ENCODE results near the gene ADGRD1. TPM values are rescaled to one million over a fixed set of nuclear protein-coding genes. Genes with fewer than 3 reads are reported as not detected.

The ADGRD1 gene
- total RNA-seq, 1 donor from 2014 or later, result 108 TPM

GRCh38 chr12:131137009-131137835 is 183.5 kb downstream of the ADGRD1 start:
- Histone ChIP-seq H3K9me3 (no peaks in the 10 kb centered on the region), H3K36me3 (peaks cover 31% of the 10 kb centered on the region), H3K27ac (no peak overlapping the region), H3K27me3 (ENCODE audit: low read depth) (no peaks in the 10 kb centered on the region), H3K4me3 (no peak overlapping the region), H3K4me1 (peaks cover 4% of the 10 kb centered on the region)
- TF ChIP-seq, protein P1, sequence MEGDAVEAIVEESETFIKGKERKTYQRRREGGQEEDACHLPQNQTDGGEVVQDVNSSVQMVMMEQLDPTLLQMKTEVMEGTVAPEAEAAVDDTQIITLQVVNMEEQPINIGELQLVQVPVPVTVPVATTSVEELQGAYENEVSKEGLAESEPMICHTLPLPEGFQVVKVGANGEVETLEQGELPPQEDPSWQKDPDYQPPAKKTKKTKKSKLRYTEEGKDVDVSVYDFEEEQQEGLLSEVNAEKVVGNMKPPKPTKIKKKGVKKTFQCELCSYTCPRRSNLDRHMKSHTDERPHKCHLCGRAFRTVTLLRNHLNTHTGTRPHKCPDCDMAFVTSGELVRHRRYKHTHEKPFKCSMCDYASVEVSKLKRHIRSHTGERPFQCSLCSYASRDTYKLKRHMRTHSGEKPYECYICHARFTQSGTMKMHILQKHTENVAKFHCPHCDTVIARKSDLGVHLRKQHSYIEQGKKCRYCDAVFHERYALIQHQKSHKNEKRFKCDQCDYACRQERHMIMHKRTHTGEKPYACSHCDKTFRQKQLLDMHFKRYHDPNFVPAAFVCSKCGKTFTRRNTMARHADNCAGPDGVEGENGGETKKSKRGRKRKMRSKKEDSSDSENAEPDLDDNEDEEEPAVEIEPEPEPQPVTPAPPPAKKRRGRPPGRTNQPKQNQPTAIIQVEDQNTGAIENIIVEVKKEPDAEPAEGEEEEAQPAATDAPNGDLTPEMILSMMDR (IDR thresholded peaks at IDR 0.05), result no peak
- DNase-seq (no peak), ATAC-seq (no peak)
- intact Hi-C loops (cut with DNase I), result no loop called here

DNA sequence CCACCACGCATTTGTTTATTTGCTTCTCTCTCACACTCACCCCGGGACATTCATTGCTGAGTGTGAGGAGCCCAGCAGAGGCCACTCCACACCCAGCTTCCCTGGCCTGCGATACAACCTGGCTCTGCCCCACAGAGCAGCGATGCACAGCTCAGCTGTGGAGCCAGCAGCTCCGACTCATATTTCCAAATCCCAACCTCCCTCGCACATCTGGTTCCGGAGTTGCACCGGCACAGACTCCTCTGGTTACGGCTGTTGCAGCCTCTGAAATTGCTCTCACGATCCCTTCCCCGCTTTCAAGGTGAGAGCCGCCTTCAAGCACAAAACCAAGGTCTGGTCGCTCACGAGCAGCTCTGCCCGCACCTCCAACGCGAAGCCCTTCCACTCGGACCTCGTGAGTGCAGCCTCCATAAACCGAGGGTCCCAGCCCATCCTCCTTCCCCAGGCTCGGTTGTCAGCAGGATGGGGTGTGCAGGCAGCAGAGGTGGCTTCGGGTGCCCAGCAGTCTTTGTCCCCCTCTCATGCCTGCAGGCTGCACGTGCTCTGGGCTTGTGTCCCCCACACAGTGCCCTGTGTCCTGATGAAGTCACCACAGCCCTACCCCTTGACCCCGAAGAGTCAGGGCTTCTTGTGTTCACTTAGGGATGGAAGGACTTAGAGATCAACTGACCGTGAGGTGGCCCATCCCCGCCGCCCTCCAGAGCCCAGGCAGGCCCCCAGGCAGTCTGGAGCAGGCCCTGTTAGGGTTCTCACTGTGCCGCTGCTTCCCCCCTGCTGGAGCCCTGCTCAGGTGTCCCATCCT is 184.3 kb downstream of the ADGRD1 start:
- H3K27ac ChIP-seq, result no peak overlapping the region
- H3K4me1 ChIP-seq, result no peaks in the 10 kb centered on the region
- H3K4me3 ChIP-seq, result no peak overlapping the region
- ATAC-seq, result no peak
- H3K36me3 ChIP-seq, result peaks cover 30% of the 10 kb centered on the region
- no peaks in the 10 kb centered on the region for H3K27me3 ChIP-seq (ENCODE audit: low read depth)
- H3K9me3 ChIP-seq, result no peaks in the 10 kb centered on the region
- TF ChIP-seq, protein P1 (IDR thresholded peaks at IDR 0.05), result no peak
- intact Hi-C loops (cut with DNase I), result no loop called here
- no peak for DNase-seq

DNA sequence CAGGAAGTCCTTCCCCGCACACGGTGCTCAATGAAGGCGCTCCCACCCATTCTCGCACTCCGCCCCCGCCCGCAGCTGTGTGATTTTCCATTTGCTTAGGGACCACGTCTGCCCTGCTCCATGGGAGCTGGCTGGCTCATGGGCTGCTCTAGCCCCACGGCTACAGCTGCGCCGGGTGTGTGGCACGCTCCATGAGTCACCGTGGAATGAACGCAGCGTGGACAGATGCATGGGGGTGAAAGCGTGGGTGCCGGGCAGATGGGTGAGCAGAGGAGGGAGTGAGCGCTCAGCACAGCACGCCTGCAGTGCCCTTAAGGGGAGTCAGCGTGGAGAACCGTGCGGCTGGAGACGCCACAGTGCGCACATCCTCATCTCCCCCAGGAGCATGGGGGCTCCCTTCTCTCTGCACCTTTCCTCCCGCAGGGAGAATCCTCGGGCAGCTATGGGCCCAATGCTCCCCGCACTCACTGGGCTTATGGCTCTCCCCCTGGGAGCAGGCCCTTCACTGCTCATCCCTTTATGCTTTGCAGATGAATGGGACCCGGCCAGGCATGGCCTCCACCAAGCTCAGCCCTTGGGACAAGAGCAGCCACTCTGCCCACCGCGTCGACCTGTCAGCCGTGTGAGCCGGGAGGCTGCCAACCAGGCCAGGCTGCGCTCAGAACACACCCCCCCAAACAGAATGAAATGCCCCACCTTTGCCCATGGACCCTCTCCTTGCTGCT is 185.1 kb downstream of the ADGRD1 start:
- H3K36me3 ChIP-seq, result peaks cover 23% of the 10 kb centered on the region
- H3K4me1 ChIP-seq, result no peaks in the 10 kb centered on the region
- intact Hi-C loops (cut with DNase I), result no loop called here
- H3K9me3 ChIP-seq, result no peaks in the 10 kb centered on the region
- DNase-seq (no peak), ATAC-seq (no peak)
- no peaks in the 10 kb centered on the region for H3K27me3 ChIP-seq (ENCODE audit: low read depth)
- H3K27ac ChIP-seq, result no peak overlapping the region
- no peak overlapping the region for H3K4me3 ChIP-seq
- TF ChIP-seq, protein P1 (IDR thresholded peaks at IDR 0.05), result no peak

DNA sequence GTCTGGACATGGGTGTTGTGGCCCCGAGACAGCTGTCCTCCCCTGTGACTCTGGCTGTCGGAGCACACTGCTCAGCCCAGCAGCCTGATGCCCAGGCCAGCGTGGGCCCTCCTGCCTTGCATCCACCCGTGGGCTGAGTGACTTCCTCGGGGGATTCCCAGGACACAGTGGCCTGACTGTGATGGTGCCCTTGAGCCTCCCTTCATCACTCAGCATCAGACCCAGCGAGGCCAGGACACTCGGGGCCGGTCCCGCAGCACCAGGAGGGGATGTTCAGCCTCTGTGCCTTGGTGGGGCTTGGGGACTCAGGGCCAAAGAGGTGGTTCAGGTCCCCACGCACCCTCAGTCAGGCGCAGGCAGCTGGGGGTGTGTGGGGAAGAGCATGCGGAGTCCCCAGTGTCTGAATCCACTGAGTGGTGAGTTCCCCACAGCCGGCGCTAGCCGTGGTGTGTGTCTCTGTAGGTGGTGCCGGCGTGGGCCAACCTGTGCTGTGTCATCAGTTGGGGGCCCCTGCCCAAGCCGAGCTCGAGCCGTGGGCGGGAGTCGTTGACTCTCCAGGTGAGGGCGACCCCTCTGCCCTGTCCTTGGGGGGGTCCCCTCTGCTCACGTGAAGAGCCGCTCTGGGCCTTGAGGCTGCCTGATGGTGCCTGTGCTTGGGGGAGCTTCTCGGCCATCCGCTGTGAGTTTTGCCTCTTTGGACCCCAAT is 185.8 kb downstream of the ADGRD1 start:
- ATAC-seq, result no peak
- intact Hi-C loops (cut with DNase I), result no loop called here
- TF ChIP-seq, protein P1 (IDR thresholded peaks at IDR 0.05), result no peak

GRCh38 chr12:131140069-131140435 is 186.3 kb downstream of the ADGRD1 start:
- H3K27me3 ChIP-seq (ENCODE audit: low read depth), result no peaks in the 10 kb centered on the region
- TF ChIP-seq, protein P1 (IDR thresholded peaks at IDR 0.05), result no peak
- H3K27ac ChIP-seq, result no peak overlapping the region
- intact Hi-C loops (cut with DNase I), result no loop called here
- no peak overlapping the region for H3K4me3 ChIP-seq
- H3K9me3 ChIP-seq, result no peaks in the 10 kb centered on the region
- ATAC-seq (no peak), DNase-seq (no peak)
- no peaks in the 10 kb centered on the region for H3K4me1 ChIP-seq
- H3K36me3 ChIP-seq, result peaks cover 19% of the 10 kb centered on the region

More for the DNA sequence above, 185.8 kb downstream of the ADGRD1 start:
- Histone ChIP-seq H3K27me3 (ENCODE audit: low read depth) (no peaks in the 10 kb centered on the region), H3K9me3 (no peaks in the 10 kb centered on the region), H3K4me3 (no peak overlapping the region), H3K4me1 (no peaks in the 10 kb centered on the region), H3K36me3 (peaks cover 20% of the 10 kb centered on the region), H3K27ac (no peak overlapping the region)
- no peak for DNase-seq

Data from lower lobe of right lung (tissue), 2 donors.